Liver (tissue), 9 donors: ENCODE data around the gene SLC25A38. TPM values are rescaled to one million over a fixed set of nuclear protein-coding genes. Genes with fewer than 3 reads are reported as not detected.

Experiments used
- DNase-seq: peaks from one replicate; pipeline ENCODE4 v3.0.0-alpha.2; 2017; ENCODE audit warnings: low spot score
- H3K27ac ChIP-seq, 2 donors: one replicate each; pipeline ENCODE4 v1.7.0; 2013; ENCODE audit warnings: inconsistent platforms in 2 of 2, low read length in 2 of 2, control low read depth in 1 of 2, low read depth in 1 of 2, mild to moderate bottlenecking in 1 of 2
- H3K27me3 ChIP-seq, 4 donors: one replicate each; pipeline versions ENCODE4 v1.6.1 to v1.7.0; 2013; ENCODE audit warnings: low read length in 3 of 4, inconsistent platforms in 1 of 4, mild to moderate bottlenecking in 1 of 4, moderate library complexity in 1 of 4; ENCODE audit not compliant: control insufficient read depth in 4 of 4, insufficient read depth in 4 of 4
- H3K36me3 ChIP-seq, 4 donors: one replicate each; pipeline versions ENCODE4 v1.6.1 to v1.7.0; 2013; ENCODE audit warnings: low read length in 3 of 4, mild to moderate bottlenecking in 3 of 4, low read depth in 1 of 4, moderate library complexity in 1 of 4; ENCODE audit not compliant: control insufficient read depth in 4 of 4, insufficient read depth in 3 of 4
- H3K4me1 ChIP-seq, 4 donors: one replicate each; pipeline versions ENCODE4 v1.6.1 to v1.7.0; 2013; ENCODE audit warnings: low read length in 3 of 4, mild to moderate bottlenecking in 3 of 4, moderate library complexity in 1 of 4; ENCODE audit not compliant: control insufficient read depth in 4 of 4, insufficient read depth in 4 of 4
- H3K4me3 ChIP-seq, 3 donors: one replicate each; pipeline versions ENCODE4 v1.6.1 to v1.7.0; 2013; ENCODE audit warnings: low read length in 3 of 3, control low read depth in 1 of 3, low read depth in 1 of 3, mild to moderate bottlenecking in 1 of 3
- H3K9ac ChIP-seq, 2 donors: one replicate each; pipeline ENCODE4 v1.7.0; 2013; ENCODE audit warnings: low read length in 2 of 2, mild to moderate bottlenecking in 2 of 2, moderate library complexity in 2 of 2, control low read depth in 1 of 2, low read depth in 1 of 2
- H3K9me3 ChIP-seq, 4 donors: one replicate each; pipeline versions ENCODE4 v1.6.1 to v1.7.0; 2013; ENCODE audit warnings: low read length in 3 of 4; ENCODE audit not compliant: control insufficient read depth in 4 of 4
- ATF3 ChIP-seq: IDR thresholded peaks from 2 replicates; pipeline ENCODE4 v1.6.1; 2016; ENCODE audit warnings: antibody characterized with exemption
- CTCF ChIP-seq: fragments of 150-350 bp; IDR thresholded peaks from 2 replicates; pipeline ENCODE4 v1.5.1; 2017; ENCODE audit warnings: improper control_type of control experiment, low read depth, low read length; ENCODE audit not compliant: missing input control
- EGR1 ChIP-seq, 2 donors: IDR thresholded peaks; 2 replicates each; pipeline ENCODE4 v1.6.1; 2016 to 2018; ENCODE audit warnings: antibody characterized with exemption in 2 of 2, low read depth in 2 of 2
- FOXA2 ChIP-seq: IDR thresholded peaks from 2 replicates; pipeline ENCODE4 v1.6.1; 2016; ENCODE audit warnings: antibody characterized with exemption
- GABPA ChIP-seq, 2 donors: IDR thresholded peaks in 1 of 2; conservative IDR thresholded peaks in 1 of 2; 2 replicates each; pipeline ENCODE4 v1.6.1; 2016; ENCODE audit warnings: antibody characterized with exemption in 2 of 2, mild to moderate bottlenecking in 1 of 2, moderate library complexity in 1 of 2
- HNF4G ChIP-seq: IDR thresholded peaks from 2 replicates; pipeline ENCODE4 v1.6.1; 2016; ENCODE audit warnings: antibody characterized with exemption
- NR2F2 ChIP-seq: IDR thresholded peaks from 2 replicates; pipeline ENCODE4 v1.6.1; 2016; ENCODE audit warnings: antibody characterized with exemption
- RAD21 ChIP-seq, 2 donors: IDR thresholded peaks; 2 replicates each; pipeline ENCODE4 v1.6.1; 2016; ENCODE audit warnings: antibody characterized with exemption in 2 of 2, mild to moderate bottlenecking in 2 of 2
- RXRA ChIP-seq, 2 donors: IDR thresholded peaks; 2 replicates each; pipeline ENCODE4 v1.6.1; 2017 to 2018; ENCODE audit warnings: antibody characterized with exemption in 2 of 2, mild to moderate bottlenecking in 1 of 2
- SP1 ChIP-seq: IDR thresholded peaks from 2 replicates; pipeline ENCODE4 v1.6.1; 2018; ENCODE audit warnings: antibody characterized with exemption, mild to moderate bottlenecking
- TAF1 ChIP-seq: conservative IDR thresholded peaks from 2 replicates; pipeline ENCODE4 v1.6.1; 2016; ENCODE audit warnings: antibody characterized with exemption, mild to moderate bottlenecking
- YY1 ChIP-seq: IDR thresholded peaks from 2 replicates; pipeline ENCODE4 v1.6.1; 2016; ENCODE audit warnings: antibody characterized with exemption, mild to moderate bottlenecking
- ZBTB33 ChIP-seq: IDR thresholded peaks from 2 replicates; pipeline ENCODE4 v1.6.1; 2016; ENCODE audit warnings: antibody characterized with exemption
- WGBS: extraction: QIAGEN DNeasy Blood & Tissue Kit; methylation state at CpG from one replicate; pipeline ENCODE4 v1.1.7; 2013; 5-methylcytosine and 5-hydroxymethylcytosine counted together
- polyA plus RNA-seq, 2 donors: library from polyadenylated mRNA; stranded (reverse) in 1 of 2; unstranded in 1 of 2; fragments of 200-250 nt in 1 of 2; fragments of >200 nt in 1 of 2; fragmentation: Nextera tagmentation in 1 of 2; extraction: Ambion mirVana in 1 of 2; gene quantifications; one replicate each; pipeline versions ENCODE4 v1.2.1 to v1.2.3, GENCODE V29; 2013 to 2015
- total RNA-seq, 2 donors: library from RNA; depleted of rRNA; stranded (reverse); fragments of >200 nt; gene quantifications; one replicate each; pipeline ENCODE4 v1.2.3, GENCODE V29; 2014
- TF ChIP-seq, protein P1 (sequence below): IDR thresholded peaks from 2 replicates; pipeline ENCODE4 v1.6.1; 2016; ENCODE audit warnings: antibody characterized with exemption
- TF ChIP-seq, protein P2 (sequence below): IDR thresholded peaks from 2 replicates; pipeline ENCODE4 v1.6.1; 2016; ENCODE audit warnings: antibody characterized with exemption, mild to moderate bottlenecking
- donor health status: healthy.
- donor health status: healthy.
- donor health status: healthy.
- donor health status: healthy.
- donor health status: healthy.

The SLC25A38 gene
- total and polyA plus RNA-seq, 4 donors = 19.8 to 44.4 (median 24.3) TPM

- H3K36me3 ChIP-seq = peaks cover 15 to 62% (median 52%) of the 10 kb centered on the region in 4 donors
- H3K9me3 ChIP-seq = no peaks in the 10 kb centered on the region
- no peak overlapping the region for H3K27ac ChIP-seq
- no peak overlapping the region for H3K9ac ChIP-seq
- peaks cover 2 to 19% (median 9%) of the 10 kb centered on the region in 4 donors for H3K4me1 ChIP-seq
- TF ChIP-seq EGR1 (IDR thresholded peaks at IDR 0.05; ENCODE audit: low read depth in 2 of 2) (no peak), GABPA (IDR thresholded peaks at IDR 0.05 in 1 of 2, conservative IDR thresholded peaks at IDR 0.05 in 1 of 2) (no peak), FOXA2 (no peak), RAD21 (IDR thresholded peaks at IDR 0.05) (no peak), ATF3 (no peak), TAF1 (no peak), CTCF (no peak), ZBTB33 (no peak), HNF4G (no peak), SP1 (no peak), YY1 (no peak), RXRA (IDR thresholded peaks at IDR 0.05) (no peak), NR2F2 (no peak)
- TF ChIP-seq, protein P1, sequence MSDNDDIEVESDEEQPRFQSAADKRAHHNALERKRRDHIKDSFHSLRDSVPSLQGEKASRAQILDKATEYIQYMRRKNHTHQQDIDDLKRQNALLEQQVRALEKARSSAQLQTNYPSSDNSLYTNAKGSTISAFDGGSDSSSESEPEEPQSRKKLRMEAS = no peak
- TF ChIP-seq, protein P2, sequence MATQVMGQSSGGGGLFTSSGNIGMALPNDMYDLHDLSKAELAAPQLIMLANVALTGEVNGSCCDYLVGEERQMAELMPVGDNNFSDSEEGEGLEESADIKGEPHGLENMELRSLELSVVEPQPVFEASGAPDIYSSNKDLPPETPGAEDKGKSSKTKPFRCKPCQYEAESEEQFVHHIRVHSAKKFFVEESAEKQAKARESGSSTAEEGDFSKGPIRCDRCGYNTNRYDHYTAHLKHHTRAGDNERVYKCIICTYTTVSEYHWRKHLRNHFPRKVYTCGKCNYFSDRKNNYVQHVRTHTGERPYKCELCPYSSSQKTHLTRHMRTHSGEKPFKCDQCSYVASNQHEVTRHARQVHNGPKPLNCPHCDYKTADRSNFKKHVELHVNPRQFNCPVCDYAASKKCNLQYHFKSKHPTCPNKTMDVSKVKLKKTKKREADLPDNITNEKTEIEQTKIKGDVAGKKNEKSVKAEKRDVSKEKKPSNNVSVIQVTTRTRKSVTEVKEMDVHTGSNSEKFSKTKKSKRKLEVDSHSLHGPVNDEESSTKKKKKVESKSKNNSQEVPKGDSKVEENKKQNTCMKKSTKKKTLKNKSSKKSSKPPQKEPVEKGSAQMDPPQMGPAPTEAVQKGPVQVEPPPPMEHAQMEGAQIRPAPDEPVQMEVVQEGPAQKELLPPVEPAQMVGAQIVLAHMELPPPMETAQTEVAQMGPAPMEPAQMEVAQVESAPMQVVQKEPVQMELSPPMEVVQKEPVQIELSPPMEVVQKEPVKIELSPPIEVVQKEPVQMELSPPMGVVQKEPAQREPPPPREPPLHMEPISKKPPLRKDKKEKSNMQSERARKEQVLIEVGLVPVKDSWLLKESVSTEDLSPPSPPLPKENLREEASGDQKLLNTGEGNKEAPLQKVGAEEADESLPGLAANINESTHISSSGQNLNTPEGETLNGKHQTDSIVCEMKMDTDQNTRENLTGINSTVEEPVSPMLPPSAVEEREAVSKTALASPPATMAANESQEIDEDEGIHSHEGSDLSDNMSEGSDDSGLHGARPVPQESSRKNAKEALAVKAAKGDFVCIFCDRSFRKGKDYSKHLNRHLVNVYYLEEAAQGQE = no peak
- H3K4me3 ChIP-seq = no peak overlapping the region
- H3K27me3 ChIP-seq = no peaks in the 10 kb centered on the region
- no peak for DNase-seq
- WGBS = 96% methylated on average over 6 of the region's 7 CpGs
Measured at GRCh38 chr3:39410893-39411292, 27.7 kb downstream of the SLC25A38 start.

GRCh38 chr3:39412668-39413260 lies 29.6 kb downstream of the SLC25A38 start:
- WGBS = 92% methylated on average over 9 of the region's 9 CpGs
- TF ChIP-seq FOXA2 = no peak
- Histone ChIP-seq H3K27me3 (no peaks in the 10 kb centered on the region), H3K4me1 (peaks cover 2 to 9% (median 7%) of the 10 kb centered on the region in 4 donors), H3K9ac (no peak overlapping the region), H3K36me3 (peaks cover 15 to 62% (median 52%) of the 10 kb centered on the region in 4 donors), H3K4me3 (no peak overlapping the region), H3K27ac (no peak overlapping the region), H3K9me3 (no peaks in the 10 kb centered on the region)
- DNase-seq = no peak
